ENCODE data around the gene CAPN7.

CAPN7 gene

GRCh38 chr3:15272426-15273196, 66.6 kb downstream of the CAPN7 start:
- no peak for TF ChIP-seq REST (IDR thresholded peaks at IDR 0.05; ENCODE audit: low read depth)
- TF ChIP-seq CREB1 (IDR thresholded peaks at IDR 0.05; ENCODE audit: low read depth), result no peak
- TF ChIP-seq EP300 (IDR thresholded peaks at IDR 0.05; ENCODE audit: borderline replicate concordance), result no peak
- TF ChIP-seq FOXM1 (IDR thresholded peaks at IDR 0.05; ENCODE audit: borderline replicate concordance, low read depth), result no peak
- TF ChIP-seq NFIC (IDR thresholded peaks at IDR 0.05), result no peak
- no peak for TF ChIP-seq CEBPB (IDR thresholded peaks at IDR 0.05)
- no peak for TF ChIP-seq ZBTB7A (IDR thresholded peaks at IDR 0.05; ENCODE audit: low read depth)
- no peak for TF ChIP-seq EGR1 (IDR thresholded peaks at IDR 0.05)
- no peak for TF ChIP-seq TEAD4 (IDR thresholded peaks at IDR 0.05)
- TF ChIP-seq RAD21 (IDR thresholded peaks at IDR 0.05; ENCODE audit: low read depth), result no peak
- no peak for TF ChIP-seq USF1 (IDR thresholded peaks at IDR 0.05)
- TF ChIP-seq TAF1 (IDR thresholded peaks at IDR 0.05; ENCODE audit: low read depth), result no peak
- TF ChIP-seq YY1 (IDR thresholded peaks at IDR 0.05; ENCODE audit: low read depth), result no peak
- TF ChIP-seq TCF12 (IDR thresholded peaks at IDR 0.05; ENCODE audit: low read depth), result no peak
- no peak for TF ChIP-seq MAX (IDR thresholded peaks at IDR 0.05)

- no peak for TF ChIP-seq NFIC (IDR thresholded peaks at IDR 0.05)
- TF ChIP-seq RAD21 (IDR thresholded peaks at IDR 0.05; ENCODE audit: low read depth), result no peak
- TF ChIP-seq YY1 (IDR thresholded peaks at IDR 0.05; ENCODE audit: low read depth), result no peak
- no peak for TF ChIP-seq FOXM1 (IDR thresholded peaks at IDR 0.05; ENCODE audit: borderline replicate concordance, low read depth)
- TF ChIP-seq CEBPB (IDR thresholded peaks at IDR 0.05), result no peak
- TF ChIP-seq TCF12 (IDR thresholded peaks at IDR 0.05; ENCODE audit: low read depth), result no peak
- TF ChIP-seq EP300 (IDR thresholded peaks at IDR 0.05; ENCODE audit: borderline replicate concordance), result no peak
- TF ChIP-seq ZBTB7A (IDR thresholded peaks at IDR 0.05; ENCODE audit: low read depth), result no peak
- no peak for TF ChIP-seq CREB1 (IDR thresholded peaks at IDR 0.05; ENCODE audit: low read depth)
- no peak for TF ChIP-seq TAF1 (IDR thresholded peaks at IDR 0.05; ENCODE audit: low read depth)
- TF ChIP-seq MAX (IDR thresholded peaks at IDR 0.05), result no peak
- no peak for TF ChIP-seq USF1 (IDR thresholded peaks at IDR 0.05)
These were observed 67.2 kb downstream of the CAPN7 start for GRCh38 chr3:15273227-15273626.

DNA sequence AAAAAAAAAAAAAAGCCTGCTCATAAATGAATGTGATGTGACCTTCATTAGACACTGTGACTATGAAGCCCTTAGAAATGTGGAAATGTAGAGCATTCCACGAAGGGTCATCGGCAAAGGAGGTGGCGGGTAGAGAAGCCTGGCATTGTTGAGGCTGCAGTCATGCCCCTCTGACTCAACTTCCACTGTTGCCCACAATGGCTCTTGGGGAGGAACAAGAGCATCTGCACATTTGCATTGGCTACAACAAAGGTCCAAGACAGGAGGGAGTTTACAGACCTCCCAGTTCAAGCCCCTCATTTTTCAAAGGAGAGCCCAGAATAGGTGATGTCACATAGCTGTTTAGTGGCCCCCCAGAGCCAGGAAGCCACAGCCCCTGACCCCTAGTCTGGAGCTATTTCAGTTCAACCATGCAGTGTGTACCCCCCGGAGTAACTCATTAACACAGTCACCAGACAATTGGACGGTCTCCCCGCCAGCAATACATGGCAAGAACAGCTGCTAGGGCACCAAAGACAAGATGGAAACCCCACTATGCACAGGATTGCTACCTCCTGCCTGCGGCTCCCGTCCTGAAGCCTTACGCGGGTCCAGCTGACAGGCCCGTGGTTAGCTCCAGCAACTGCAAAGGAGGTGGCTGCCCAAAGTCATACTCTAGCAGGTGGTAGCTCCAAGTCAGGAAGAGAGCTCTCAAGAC, 70.1 kb downstream of the CAPN7 start:
- no peak for TF ChIP-seq MAX (IDR thresholded peaks at IDR 0.05)
- TF ChIP-seq NFIC (IDR thresholded peaks at IDR 0.05), result no peak

GRCh38 chr3:15277861-15278500, 71.9 kb downstream of the CAPN7 start:
- no peak for TF ChIP-seq CEBPB (IDR thresholded peaks at IDR 0.05)
- no peak for TF ChIP-seq ZBTB7A (IDR thresholded peaks at IDR 0.05; ENCODE audit: low read depth)
- TF ChIP-seq TCF12 (IDR thresholded peaks at IDR 0.05; ENCODE audit: low read depth), result no peak
- TF ChIP-seq CREB1 (IDR thresholded peaks at IDR 0.05; ENCODE audit: low read depth), result no peak
- no peak for TF ChIP-seq EGR1 (IDR thresholded peaks at IDR 0.05)
- TF ChIP-seq NFIC (IDR thresholded peaks at IDR 0.05), result no peak

- TF ChIP-seq TCF12 (IDR thresholded peaks at IDR 0.05; ENCODE audit: low read depth), result no peak
- no peak for TF ChIP-seq TEAD4 (IDR thresholded peaks at IDR 0.05)
- no peak for TF ChIP-seq EGR1 (IDR thresholded peaks at IDR 0.05)
- no peak for TF ChIP-seq RAD21 (IDR thresholded peaks at IDR 0.05; ENCODE audit: low read depth)
- TF ChIP-seq CREB1 (IDR thresholded peaks at IDR 0.05; ENCODE audit: low read depth), result no peak
- no peak for TF ChIP-seq MAX (IDR thresholded peaks at IDR 0.05)
- no peak for TF ChIP-seq TAF1 (IDR thresholded peaks at IDR 0.05; ENCODE audit: low read depth)
- TF ChIP-seq CEBPB (IDR thresholded peaks at IDR 0.05), result no peak
- TF ChIP-seq YY1 (IDR thresholded peaks at IDR 0.05; ENCODE audit: low read depth), result no peak
- no peak for TF ChIP-seq EP300 (IDR thresholded peaks at IDR 0.05; ENCODE audit: borderline replicate concordance)
- TF ChIP-seq REST (IDR thresholded peaks at IDR 0.05; ENCODE audit: low read depth), result no peak
- no peak for TF ChIP-seq FOXM1 (IDR thresholded peaks at IDR 0.05; ENCODE audit: borderline replicate concordance, low read depth)
- TF ChIP-seq ZBTB7A (IDR thresholded peaks at IDR 0.05; ENCODE audit: low read depth), result no peak
- TF ChIP-seq USF1 (IDR thresholded peaks at IDR 0.05), result no peak
- no peak for TF ChIP-seq NFIC (IDR thresholded peaks at IDR 0.05)
These were observed 73.2 kb downstream of the CAPN7 start for GRCh38 chr3:15279205-15279604.

Data from Ishikawa (cell line).